Stomach (tissue), 4 donors: Measurements from ENCODE around the gene SLC38A11.

Experiments used
- CTCF ChIP-seq, 7 experiments: fragments of 450-650 bp in 4 of 7; fragments of 200-600 bp in 3 of 7; sonication (generic) in 3 of 7; IDR thresholded peaks; one replicate each; pipeline ENCODE4 v1.5.1; 2016 to 2019; ENCODE audit warnings: antibody characterized with exemption in 7 of 7, control low read depth in 2 of 7, mild to moderate bottlenecking in 1 of 7
- EP300 ChIP-seq: sonication (generic); formaldehyde crosslinking; IDR thresholded peaks from one replicate; pipeline ENCODE4 v1.6.1; 2017; ENCODE audit warnings: antibody characterized with exemption

GRCh38 chr2:164869420-164869772, 85.9 kb downstream of the SLC38A11 start:
- TF ChIP-seq CTCF (IDR thresholded peaks at IDR 0.05) (no peak), EP300 (no peak)
